B cell (primary cell): ENCODE measurements around the gene SPTB.

Experiments
- EZH2 ChIP-seq: IDR thresholded peaks from 2 replicates; pipeline ENCODE4 v1.6.1; 2012; ENCODE audit warnings: borderline replicate concordance, low read depth, mild to moderate bottlenecking, moderate library complexity, low read length; ENCODE audit not compliant: insufficient read depth, poor library complexity, severe bottlenecking
- TF ChIP-seq, protein P1 (sequence below): fragments of 200-600 bp; IDR thresholded peaks from one replicate; pipeline ENCODE4 v1.8.0; 2022; ENCODE audit warnings: antibody characterized with exemption, mild to moderate bottlenecking

DNA sequence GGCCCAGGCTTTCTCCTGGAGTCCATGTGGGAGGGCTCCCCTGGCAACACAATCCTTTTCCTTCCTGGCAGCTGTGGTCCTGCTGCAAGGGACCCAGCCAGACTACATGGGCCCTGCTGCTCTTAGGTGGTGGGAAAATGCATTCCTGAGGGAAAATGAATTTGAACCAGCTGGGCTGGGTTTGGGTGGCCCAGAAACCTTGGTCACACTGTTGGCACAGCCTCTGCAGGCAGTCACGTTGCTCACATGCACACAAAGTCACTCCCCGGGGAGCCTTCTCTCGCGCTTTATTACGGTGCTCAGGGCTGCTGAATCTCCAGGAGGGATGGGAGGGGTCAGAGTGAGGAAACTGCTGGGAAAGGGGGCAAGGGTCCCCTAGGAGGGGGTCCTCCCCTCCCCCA lies 158.3 kb downstream of the SPTB start:
- TF ChIP-seq, protein P1, sequence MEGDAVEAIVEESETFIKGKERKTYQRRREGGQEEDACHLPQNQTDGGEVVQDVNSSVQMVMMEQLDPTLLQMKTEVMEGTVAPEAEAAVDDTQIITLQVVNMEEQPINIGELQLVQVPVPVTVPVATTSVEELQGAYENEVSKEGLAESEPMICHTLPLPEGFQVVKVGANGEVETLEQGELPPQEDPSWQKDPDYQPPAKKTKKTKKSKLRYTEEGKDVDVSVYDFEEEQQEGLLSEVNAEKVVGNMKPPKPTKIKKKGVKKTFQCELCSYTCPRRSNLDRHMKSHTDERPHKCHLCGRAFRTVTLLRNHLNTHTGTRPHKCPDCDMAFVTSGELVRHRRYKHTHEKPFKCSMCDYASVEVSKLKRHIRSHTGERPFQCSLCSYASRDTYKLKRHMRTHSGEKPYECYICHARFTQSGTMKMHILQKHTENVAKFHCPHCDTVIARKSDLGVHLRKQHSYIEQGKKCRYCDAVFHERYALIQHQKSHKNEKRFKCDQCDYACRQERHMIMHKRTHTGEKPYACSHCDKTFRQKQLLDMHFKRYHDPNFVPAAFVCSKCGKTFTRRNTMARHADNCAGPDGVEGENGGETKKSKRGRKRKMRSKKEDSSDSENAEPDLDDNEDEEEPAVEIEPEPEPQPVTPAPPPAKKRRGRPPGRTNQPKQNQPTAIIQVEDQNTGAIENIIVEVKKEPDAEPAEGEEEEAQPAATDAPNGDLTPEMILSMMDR, result no peak
- TF ChIP-seq EZH2, result no peak
